HuH-7 (cell line): ENCODE results near the gene OS9.
"Not testable (repeated sequence)": the region's sequence is repeated elsewhere in the genome, so short reads cannot be mapped to it uniquely, and the experiment has no call there.

Experiments used
- DNase-seq: peaks from one replicate; pipeline ENCODE4 v3.0.0; 2011; ENCODE audit warnings: low spot score

OS9 gene

GRCh38 chr12:57694459-57695019 is 607 bp downstream of the OS9 start:
- DNase-seq = no peak

- no peak for DNase-seq
These were observed 2.0 kb downstream of the OS9 start for GRCh38 chr12:57695770-57696432.

- DNase-seq = no peak
These were observed 3.1 kb downstream of the OS9 start for GRCh38 chr12:57697076-57697475.

DNA sequence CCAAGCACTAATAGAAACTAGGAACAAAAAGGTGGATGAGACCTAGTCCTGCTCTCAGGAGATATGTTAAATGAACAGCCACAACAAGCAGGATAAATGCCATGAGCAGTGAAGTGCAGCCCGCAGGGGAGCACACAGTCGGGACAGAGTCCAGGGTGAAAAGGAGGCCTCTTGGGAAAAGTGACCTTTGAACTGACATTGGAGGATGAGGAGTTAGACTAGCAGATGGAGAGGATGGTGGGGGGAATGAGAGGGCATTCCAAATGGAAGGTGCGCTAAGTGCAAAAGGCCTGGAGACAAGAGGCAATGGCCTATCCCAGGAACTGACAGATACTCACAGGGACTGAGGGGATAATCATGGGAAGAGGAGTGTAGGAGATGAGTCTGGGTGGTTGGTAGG is 4.5 kb downstream of the OS9 start:
- no peak for DNase-seq

DNA sequence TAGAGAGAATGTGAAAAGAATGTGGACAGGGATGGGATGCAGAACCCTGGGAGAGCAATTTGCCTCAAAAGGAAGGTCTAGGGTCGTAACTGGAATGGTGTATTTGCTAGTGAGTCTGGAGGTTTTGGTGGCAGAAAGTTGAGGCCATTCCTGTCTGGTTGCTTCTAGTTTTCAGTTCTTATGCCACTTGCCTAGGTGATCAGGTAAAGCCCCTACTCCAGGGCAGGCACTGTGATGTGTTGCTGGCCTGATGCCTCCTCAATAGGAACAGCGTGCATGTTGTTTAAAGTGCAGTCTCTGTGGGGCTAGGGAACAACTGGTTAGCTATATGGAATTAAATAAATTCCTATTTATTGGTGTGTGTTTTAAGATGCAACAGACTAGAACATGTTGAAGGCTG is 6.4 kb downstream of the OS9 start:
- DNase-seq = no peak

GRCh38 chr12:57707250-57707649 is 13.3 kb downstream of the OS9 start:
- DNase-seq = no peak

GRCh38 chr12:57708296-57708695 is 14.4 kb downstream of the OS9 start:
- no peak for DNase-seq

- DNase-seq = no peak
These were observed 18.8 kb downstream of the OS9 start for GRCh38 chr12:57712701-57713100.

DNA sequence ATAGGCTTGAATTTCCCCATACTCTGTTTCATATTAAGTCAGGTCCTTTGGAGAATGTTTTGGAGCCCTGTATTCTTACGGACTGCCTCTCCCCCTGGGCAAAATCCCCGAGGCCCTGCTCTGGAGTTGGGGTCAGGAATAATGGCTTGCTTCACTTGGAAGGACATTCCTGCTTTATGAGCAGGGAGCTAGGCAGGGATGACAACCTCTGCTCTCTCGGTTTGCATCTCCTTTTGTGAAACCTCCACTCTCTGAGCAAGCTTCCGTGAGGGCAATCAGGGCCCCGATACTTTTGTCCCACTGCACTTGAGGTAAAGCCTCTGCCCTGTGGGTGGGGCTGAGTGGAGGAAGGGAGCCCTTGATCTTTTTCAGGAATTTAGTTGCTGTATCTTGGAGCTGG is 19.3 kb downstream of the OS9 start:
- DNase-seq = no peak

DNA sequence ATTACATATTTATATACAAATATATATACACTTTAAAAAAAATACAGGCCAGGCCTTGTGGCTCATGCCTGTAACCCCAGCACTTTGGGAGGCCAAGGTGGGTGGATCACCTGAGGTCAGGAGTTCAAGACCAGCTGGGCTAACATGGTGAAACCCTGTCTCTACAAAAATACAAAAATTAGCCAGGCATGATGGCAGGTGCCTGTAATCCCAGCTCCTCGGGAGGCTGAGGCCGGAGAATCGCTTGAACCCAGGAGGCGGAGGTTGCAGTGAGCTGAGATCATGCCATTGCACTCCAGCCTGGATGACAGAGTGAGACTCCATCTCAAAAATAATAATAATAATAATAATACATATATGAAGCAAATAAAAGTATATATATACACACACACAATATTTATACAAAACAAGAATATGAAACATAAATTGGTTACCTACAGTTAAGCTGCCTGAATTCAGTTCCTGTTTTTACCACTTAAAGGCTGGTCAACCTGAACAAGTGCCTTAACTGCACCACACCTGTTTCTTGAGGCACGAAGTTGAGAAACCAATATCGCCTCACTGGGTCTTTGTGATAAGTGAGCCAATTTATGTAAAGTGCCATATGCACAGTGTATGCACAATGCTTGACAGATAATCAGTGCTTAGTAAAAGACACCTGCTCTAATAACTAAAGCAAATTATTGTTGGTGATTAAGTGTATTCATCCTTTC is 21.3 kb downstream of the OS9 start:
- not testable (repeated sequence) for DNase-seq

DNA sequence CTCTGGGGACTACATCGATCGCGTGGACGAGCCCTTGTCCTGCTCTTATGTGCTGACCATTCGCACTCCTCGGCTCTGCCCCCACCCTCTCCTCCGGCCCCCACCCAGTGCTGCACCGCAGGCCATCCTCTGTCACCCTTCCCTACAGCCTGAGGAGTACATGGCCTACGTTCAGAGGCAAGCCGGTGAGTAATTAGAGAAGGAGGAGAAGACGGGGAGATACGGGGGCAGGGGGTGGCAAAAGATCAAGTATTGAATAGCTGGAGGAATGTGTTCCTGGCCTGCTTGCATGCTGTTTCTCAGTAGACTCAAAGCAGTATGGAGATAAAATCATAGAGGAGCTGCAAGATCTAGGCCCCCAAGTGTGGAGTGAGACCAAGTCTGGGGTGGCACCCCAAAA is 21.9 kb downstream of the OS9 start:
- DNase-seq = no peak

- DNase-seq = no peak
These were observed 22.4 kb downstream of the OS9 start for GRCh38 chr12:57716305-57716704.

- no peak for DNase-seq
These were observed 23.2 kb downstream of the OS9 start for GRCh38 chr12:57717131-57717530.

GRCh38 chr12:57717846-57718640 is 24.1 kb downstream of the OS9 start:
- DNase-seq = no peak

GRCh38 chr12:57718641-57719528 is 25.0 kb downstream of the OS9 start:
- DNase-seq = no peak

DNA sequence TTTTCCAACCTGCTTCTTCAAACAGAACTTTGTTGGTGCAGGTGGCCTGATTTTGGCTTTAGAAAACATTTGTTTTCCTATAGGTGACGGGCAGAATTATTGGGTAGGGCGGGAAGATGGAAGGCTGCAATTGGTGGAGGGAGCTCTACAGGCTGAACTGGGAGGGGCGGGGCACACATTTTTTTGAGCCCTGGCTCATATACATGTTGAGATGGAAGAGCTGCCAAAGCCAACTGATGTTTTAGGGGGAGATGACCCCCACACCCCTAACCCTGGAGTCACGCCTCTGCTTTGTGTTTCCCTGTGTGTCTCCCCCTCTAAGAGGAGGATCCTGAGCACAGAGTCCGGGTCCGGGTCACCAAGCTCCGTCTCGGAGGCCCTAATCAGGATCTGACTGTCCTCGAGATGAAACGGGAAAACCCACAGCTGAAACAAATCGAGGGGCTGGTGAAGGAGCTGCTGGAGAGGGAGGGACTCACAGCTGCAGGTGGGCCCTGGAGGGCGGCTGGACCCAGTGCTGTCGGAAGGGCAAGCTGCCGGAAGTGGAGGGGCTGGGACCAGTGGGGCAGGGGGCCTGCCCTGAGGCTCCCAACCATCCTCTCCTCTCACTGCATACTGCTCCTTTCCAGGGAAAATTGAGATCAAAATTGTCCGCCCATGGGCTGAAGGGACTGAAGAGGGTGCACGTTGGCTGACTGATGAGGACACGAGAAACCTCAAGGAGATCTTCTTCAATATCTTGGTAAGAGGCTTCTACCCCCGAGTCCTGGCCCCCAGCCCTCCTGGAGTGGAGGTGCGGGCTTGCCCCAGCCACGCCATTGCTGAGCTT is 26.1 kb downstream of the OS9 start:
- DNase-seq = no peak

DNA sequence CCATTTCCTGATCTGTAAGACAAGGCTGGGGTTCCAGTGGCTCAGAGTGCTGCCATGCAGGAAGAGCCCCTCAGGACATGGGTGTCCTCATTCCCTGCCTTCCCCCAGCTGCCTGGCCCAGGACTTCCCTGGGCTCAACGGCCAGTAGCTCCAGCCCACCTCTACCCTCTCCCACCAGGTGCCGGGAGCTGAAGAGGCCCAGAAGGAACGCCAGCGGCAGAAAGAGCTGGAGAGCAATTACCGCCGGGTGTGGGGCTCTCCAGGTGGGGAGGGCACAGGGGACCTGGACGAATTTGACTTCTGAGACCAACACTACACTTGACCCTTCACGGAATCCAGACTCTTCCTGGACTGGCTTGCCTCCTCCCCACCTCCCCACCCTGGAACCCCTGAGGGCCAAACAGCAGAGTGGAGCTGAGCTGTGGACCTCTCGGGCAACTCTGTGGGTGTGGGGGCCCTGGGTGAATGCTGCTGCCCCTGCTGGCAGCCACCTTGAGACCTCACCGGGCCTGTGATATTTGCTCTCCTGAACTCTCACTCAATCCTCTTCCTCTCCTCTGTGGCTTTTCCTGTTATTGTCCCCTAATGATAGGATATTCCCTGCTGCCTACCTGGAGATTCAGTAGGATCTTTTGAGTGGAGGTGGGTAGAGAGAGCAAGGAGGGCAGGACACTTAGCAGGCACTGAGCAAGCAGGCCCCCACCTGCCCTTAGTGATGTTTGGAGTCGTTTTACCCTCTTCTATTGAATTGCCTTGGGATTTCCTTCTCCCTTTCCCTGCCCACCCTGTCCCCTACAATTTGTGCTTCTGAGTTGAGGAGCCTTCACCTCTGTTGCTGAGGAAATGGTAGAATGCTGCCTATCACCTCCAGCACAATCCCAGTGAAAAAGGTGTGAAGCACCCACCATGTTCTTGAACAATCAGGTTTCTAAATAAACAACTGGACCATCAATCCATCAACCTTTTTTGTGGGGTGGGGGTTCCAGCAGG is 27.0 kb downstream of the OS9 start:
- DNase-seq = no peak

- DNase-seq = not testable (repeated sequence)
These were observed 28.1 kb downstream of the OS9 start for GRCh38 chr12:57721846-57722608.
